IPS-18c (cell line): ENCODE results near the gene IGFBP2.

Experiments
- H3K4me3 ChIP-seq: 2 replicates; pipeline ENCODE4 v1.7.0; 2013; ENCODE audit warnings: low read depth, mild to moderate bottlenecking, low read length, moderate library complexity; ENCODE audit not compliant: insufficient read depth
- H3K9me3 ChIP-seq: one replicate; pipeline ENCODE4 v1.6.1; 2013; ENCODE audit warnings: mild to moderate bottlenecking, low read length, moderate library complexity; ENCODE audit not compliant: control insufficient read depth, insufficient read depth

Gene IGFBP2

GRCh38 chr2:216633616-216634369 lies 573 bp downstream of the IGFBP2 start:
- no peaks in the 10 kb centered on the region for H3K9me3 ChIP-seq
- peak overlapping the region; percentile 67 for H3K4me3 ChIP-seq

- H3K4me3 ChIP-seq, result peak overlapping the region; percentile 67
- no peaks in the 10 kb centered on the region for H3K9me3 ChIP-seq
Measured at GRCh38 chr2:216634370-216635148, 1.3 kb downstream of the IGFBP2 start.

GRCh38 chr2:216635171-216635570 lies 2.0 kb downstream of the IGFBP2 start:
- H3K9me3 ChIP-seq, result no peaks in the 10 kb centered on the region
- H3K4me3 ChIP-seq, result peak overlapping the region; percentile 67

- Histone ChIP-seq H3K9me3 (no peaks in the 10 kb centered on the region), H3K4me3 (peak overlapping the region; percentile 67)
Measured at GRCh38 chr2:216635701-216636550, 2.7 kb downstream of the IGFBP2 start.

GRCh38 chr2:216636551-216637450 lies 3.6 kb downstream of the IGFBP2 start:
- H3K9me3 ChIP-seq, result no peaks in the 10 kb centered on the region

DNA sequence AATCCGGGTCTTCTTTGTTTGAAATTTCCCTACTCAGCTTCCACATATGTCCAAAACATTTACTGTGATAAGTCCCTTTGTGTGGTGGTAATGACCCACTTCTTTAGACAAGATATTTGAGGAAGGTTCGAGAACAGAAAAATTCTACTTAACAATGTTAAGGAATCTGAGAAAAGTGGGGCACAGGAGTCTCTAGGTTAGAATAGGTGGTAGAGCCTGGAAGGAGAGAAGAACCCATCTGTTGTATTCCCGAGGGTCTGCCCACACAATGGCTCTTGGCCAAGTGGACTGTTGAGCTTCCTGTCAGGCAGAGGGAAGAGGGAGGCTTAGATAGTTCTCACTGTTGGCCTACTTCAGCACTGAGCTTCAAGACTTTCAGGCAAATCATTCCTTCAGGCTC lies 4.3 kb downstream of the IGFBP2 start:
- Histone ChIP-seq H3K9me3 (no peaks in the 10 kb centered on the region), H3K4me3 (peak overlapping the region; percentile 16; the same call in 1 of the 2 replicates)

More at GRCh38 chr2:216636551-216637450, 3.6 kb downstream of the IGFBP2 start:
- peak overlapping the region; percentile 67 for H3K4me3 ChIP-seq

DNA sequence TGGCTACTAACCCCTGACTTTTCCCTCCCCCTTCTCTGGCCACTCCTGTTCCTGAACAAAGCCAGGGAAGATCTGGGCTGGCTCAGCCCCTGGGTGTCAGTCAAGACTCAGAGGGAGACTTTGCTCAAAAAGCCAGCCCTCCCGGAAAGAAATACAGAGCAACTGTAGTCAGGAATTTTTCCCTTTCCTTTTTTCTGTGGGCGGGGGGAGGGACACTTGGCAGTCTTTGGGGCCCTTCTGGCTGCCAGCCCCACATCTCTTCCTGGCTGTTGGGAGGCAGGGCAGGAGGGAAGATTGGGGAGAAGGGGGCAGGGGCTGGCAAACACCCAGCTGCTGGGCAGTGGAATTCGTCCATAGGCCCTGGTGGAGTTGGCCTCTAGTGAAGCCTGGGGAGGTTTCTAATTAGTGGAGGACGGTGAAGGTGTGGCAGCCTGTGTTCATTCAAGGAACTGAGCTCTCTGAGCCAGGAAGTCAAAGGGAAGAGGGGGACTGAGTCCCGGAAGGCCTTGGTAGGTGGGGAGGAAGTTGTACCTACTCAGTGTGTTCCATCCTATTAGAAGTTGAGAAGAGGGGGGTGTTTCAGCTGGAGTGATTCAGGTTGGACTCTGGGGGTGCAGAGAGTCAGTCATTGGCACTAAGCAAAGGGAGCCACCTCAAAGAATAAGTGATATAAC lies 10.9 kb downstream of the IGFBP2 start:
- H3K4me3 ChIP-seq, result no peak overlapping the region
- no peaks in the 10 kb centered on the region for H3K9me3 ChIP-seq

- no peak overlapping the region for H3K4me3 ChIP-seq
Measured at GRCh38 chr2:216644842-216645635, 11.8 kb downstream of the IGFBP2 start.

GRCh38 chr2:216645636-216645950 lies 12.4 kb downstream of the IGFBP2 start:
- Histone ChIP-seq H3K4me3 (no peak overlapping the region), H3K9me3 (no peaks in the 10 kb centered on the region)

More at GRCh38 chr2:216644842-216645635, 11.8 kb downstream of the IGFBP2 start:
- no peaks in the 10 kb centered on the region for H3K9me3 ChIP-seq

GRCh38 chr2:216646116-216646515 lies 12.9 kb downstream of the IGFBP2 start:
- H3K9me3 ChIP-seq, result no peaks in the 10 kb centered on the region
- H3K4me3 ChIP-seq, result no peak overlapping the region

DNA sequence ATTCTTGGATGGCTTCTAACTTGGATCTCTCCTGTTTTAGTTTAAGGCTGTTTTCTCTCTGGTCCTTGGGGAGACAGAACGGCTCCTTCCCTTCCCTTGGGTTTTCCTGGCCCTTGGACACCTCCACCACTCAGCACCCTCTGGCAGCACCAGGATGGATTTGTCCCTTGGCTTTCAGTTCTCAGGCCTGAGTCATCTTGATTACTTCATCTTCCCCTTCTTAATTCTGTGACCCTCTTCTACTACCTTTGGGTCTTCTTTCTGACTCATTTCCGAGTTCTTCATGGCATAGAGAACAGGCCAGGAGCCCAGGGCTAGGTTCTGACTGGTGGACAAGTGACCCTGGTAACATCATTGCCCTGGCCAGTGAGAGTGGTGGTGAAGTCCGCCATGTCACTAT lies 14.9 kb downstream of the IGFBP2 start:
- no peak overlapping the region for H3K4me3 ChIP-seq

DNA sequence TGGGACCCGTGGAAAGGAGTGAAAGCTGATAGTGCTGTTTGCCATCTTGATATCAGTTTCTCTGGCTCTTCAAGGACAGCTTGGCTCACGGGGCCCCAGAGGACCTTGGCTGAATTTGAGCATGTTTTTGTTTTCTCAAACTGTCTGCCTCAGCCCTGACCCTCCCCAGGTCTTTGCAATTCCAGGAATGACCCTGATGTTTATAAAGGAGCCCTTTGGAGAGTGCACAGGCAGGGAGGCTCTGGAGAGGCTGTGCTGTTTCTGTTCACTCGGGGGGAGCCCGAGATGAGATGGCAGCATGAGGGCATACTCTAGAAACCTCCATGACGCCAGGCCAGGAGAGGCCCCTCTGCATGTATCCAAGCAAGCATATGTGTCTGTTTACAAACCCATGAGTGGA lies 16.4 kb downstream of the IGFBP2 start:
- H3K9me3 ChIP-seq, result no peaks in the 10 kb centered on the region
- no peak overlapping the region; the same call in 1 of the 2 replicates for H3K4me3 ChIP-seq

More for the DNA sequence above, 14.9 kb downstream of the IGFBP2 start:
- H3K9me3 ChIP-seq, result no peaks in the 10 kb centered on the region

GRCh38 chr2:216650626-216651257 lies 17.5 kb downstream of the IGFBP2 start:
- H3K4me3 ChIP-seq, result no peak overlapping the region
- H3K9me3 ChIP-seq, result no peaks in the 10 kb centered on the region

DNA sequence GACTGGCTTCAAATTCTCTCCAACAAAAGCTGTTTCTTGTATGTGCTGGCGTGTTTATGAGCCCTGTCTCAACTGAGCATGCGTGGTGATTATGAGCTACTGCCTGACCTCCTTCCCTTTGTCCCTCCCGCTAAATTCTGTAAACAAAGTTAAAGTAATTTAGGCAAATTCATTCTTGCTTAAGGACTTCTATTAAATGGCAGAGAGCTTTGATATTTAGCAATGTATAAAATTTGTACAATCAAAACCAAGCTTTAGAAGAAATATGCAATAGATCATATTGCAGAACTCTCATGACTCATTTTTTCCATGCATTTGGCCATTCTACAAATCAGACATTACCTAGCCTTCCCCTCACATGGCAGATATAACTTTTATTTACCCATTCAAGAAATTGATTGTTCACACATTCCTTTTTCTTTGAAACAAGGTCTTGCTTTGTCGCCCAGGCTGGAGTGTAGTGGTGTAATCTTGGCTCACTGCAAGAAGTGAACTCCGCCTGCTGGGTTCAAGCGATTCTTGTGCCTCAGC lies 18.2 kb downstream of the IGFBP2 start:
- Histone ChIP-seq H3K9me3 (no peaks in the 10 kb centered on the region), H3K4me3 (no peak overlapping the region)

GRCh38 chr2:216652566-216652965 lies 19.3 kb downstream of the IGFBP2 start:
- Histone ChIP-seq H3K9me3 (no peaks in the 10 kb centered on the region), H3K4me3 (no peak overlapping the region)
